GM18499 (cell line): ENCODE data around the gene TMEM35A.
"Not testable (repeated sequence)": the region's sequence is repeated elsewhere in the genome, so short reads cannot be mapped to it uniquely, and the experiment has no call there.

Experiments
- ATAC-seq: cut with Tn5 transposase; IDR thresholded peaks from one replicate; pipeline ENCODE4 v1.9.1; 2021; ENCODE audit warnings: moderate number of reproducible peaks; ENCODE audit not compliant: insufficient read depth, unreplicated experiment

TMEM35A gene, protein sequence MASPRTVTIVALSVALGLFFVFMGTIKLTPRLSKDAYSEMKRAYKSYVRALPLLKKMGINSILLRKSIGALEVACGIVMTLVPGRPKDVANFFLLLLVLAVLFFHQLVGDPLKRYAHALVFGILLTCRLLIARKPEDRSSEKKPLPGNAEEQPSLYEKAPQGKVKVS

DNA sequence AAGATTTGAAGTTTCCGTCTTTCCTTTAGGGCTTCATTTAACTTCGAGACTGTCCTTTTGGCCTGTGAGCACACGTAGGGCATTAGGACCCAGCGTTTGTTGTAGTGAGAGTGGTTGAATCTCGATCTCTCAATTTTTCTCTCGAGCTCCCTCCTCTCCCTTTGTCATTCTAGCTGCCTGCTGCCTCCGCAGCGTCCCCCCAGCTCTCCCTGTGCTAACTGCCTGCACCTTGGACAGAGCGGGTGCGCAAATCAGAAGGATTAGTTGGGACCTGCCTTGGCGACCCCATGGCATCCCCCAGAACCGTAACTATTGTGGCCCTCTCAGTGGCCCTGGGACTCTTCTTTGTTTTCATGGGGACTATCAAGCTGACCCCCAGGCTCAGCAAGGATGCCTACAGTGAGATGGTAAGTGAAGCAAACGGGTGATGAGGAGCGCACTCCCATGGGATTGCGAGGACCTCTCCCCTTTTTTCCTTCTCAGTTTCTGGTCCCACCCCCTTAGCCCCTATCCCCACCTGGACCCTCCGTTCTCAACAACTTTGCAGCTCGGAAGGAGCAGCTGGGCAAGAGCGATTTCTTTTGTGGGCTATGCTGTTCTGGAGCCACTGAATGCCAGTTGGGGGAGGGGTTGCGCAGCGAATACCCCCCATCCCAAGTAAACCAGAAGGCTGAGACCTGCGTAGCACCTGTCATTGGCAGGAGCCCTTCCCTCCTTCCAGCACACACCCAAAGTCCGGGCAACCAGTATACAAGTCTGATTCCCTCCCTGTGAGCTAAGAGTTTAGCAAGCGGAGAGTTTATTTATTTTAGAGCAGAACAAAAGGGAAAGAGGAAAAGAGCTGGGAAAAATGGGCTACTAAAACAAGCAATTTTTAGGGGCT, at the start of gene TMEM35A:
TSS of gene TMEM35A (plus strand) at position 164 of the 883 bp plus-strand sequence. CDS start at position 288, 124 bp downstream.
- no peak for ATAC-seq

DNA sequence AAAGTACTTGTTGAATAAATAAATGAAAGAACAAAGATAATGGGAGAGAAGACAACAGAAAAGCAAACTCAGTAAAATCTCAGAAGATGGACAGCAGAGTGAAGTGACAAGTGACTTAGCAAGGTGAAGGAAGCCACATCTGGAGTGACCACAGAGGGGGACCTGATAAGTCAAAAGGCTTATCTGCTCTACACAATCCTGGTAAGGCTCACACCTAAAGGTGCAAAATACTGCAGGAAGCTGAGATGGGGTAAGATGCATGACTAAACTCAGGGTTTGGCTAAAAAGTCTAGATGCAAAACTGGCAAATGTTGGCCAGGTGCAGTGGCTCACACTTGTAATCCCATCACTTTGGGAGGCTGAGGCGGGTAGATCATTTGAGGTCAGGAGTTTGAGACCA, 49.0 kb upstream of the TMEM35A start:
- no peak for ATAC-seq

DNA sequence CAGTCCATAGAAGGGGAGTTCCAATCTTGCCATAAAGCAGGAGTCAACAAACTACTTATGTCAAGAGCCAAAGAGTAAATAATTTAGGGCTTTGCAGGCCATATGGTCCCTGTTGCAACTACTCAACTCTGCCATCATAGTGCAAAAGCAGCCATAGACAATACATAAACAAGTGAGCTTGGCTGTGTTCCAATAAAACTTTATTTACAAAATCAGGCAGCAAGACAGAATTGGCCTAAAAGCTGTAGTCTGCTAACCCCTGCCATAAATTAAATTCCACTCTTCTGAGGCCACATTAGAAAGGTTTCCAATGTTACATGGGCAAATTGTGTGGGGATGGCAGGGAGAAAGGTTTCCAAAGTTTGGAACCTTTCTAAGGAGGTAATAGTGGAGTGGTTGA, 41.4 kb upstream of the TMEM35A start:
- no peak for ATAC-seq

DNA sequence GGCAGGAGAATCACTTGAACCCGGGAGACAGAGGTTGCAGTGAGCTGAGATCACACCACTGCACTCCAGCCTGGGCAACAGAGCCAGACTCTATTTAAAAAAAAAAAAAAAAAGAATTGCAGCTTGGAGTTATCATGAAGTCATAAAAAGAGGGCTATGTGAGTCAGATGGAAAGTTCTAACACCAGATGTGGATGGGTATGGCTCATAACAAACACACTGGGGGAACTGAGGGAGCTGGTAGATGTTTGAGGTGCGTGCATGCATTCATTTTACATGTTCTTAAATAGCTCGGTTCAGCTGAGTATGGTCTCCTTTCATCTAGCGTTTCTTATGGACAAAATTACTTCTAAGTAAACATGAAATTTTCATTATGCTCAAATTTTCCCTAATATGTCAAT, 38.5 kb upstream of the TMEM35A start:
- no peak for ATAC-seq

DNA sequence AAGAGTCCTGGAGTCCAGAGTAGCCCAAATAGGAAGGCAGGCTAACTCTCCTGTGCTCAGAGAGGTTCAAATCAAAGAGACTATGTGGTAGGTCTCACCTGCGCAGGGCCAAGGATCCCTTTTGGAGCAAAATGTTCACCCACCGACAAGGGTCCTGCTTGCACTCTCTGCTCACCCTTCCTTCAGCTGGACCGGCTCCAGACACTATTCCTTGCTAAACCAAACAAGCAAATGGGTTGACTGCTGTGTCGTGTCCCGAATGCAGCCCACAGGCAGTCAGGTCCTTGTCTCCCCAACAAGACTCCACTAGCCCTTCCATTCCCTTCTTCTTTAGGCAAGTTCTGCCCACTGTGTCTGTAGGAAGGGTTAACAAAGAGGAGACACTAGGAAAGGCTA, 27.5 kb upstream of the TMEM35A start:
- ATAC-seq, result no peak

DNA sequence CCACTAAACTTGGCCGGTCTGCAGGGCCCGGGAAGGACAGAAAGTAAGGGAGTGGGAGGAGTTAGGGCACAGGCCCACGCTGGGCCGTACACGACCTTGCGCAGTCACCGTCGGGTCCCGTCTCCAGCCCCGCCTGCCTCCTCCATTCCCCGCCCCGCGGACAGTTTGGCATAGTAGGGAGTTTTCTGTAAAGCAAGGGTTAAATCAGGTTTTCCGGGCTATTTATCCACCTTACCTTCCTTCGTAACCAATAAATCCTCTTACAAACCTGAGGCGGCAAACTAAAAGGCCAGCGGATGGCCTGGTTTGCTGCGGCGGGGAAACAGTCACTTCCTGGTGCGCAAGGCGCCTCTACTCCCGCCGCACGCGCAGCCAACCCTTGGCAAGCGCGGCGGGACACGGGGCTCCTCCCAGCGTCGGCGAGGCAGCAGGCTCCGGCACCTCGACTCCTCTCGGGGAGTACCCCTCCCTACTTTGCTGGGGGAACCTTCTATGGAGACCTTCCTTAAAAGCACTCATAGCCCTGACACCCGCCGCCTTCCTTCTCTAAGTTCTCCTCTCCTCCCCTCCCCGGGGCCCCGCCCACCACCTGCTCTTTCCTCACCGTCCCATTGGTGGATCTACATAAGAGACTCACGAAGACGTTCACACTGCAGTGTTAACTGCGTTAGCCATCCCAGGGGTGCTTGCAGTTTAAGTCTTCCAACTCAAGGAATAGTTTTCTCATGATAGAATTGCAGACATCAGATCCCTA, 27.0 kb upstream of the TMEM35A start, which contains the start of gene TRMT2B:
TSS of gene TRMT2B (minus strand) at position 563 of the 754 bp plus-strand sequence. CDS start 9,822 bp downstream, outside the sequence.
- ATAC-seq, result peak; percentile 74

DNA sequence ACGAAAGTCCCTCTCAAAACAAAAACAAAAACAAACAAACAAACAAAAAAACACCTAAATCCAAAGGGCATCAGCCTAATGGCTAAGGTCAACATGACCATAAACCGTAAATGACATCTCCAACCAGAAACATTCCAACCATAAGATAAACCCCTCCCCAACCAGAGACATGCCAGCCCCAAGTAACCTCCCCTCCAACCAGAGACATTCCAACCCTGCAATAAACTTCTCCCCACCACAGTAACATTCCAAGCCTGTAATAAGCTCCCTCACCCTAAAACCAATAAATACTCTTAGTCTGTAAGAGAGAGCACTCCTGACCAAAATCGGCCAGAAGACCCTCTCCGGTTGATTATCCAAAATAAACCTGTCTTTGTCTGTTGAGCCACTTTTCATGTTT, 22.1 kb upstream of the TMEM35A start:
- not testable (repeated sequence) for ATAC-seq

DNA sequence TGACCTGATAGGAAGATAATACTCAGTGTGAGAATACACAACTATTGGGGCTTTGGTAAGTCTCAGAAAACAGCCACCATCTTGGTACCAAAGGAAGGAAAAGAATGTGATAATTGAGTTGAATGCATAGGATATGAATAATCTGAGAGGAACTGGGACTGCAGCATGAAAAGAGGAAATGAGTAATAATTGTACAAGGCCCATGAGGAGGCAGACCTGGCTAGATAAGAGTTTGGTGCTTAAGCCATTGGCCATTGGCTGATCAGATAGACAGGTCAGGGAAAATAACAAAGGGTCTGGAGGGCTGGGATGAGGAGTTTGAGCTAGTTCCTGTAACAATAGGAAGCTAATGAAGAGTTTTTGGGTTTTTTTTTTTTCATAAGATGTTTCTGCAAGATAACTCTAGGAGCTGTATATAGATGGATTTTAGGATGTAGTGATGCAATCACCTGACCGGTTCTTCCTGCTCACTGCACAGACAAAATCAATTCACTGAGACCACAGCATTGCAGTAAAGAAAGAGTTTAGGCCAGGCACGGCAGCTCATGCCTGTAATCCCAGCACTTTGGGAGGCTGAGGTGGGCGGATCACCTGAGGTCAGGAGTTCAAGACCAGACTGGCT, 21.5 kb upstream of the TMEM35A start:
- ATAC-seq, result peak; percentile 87

DNA sequence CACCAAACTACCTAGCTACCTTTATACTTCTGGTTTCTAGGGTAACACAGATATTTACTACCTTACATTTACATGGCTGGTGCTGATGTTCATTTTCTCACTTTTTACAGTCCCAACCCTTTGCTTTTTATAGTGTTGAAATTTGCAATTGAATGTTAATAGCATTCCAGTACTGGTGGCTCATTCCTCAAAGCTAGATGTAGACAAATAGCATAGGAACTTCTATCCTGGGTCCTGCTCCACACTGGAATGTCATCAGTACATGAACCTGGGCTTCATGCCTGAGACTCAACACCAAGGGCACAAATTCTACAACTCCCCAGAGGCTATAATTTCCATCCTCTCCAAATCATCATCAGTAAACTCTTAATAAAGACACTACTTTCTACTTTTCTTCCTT, 16.5 kb upstream of the TMEM35A start:
- ATAC-seq, result no peak

DNA sequence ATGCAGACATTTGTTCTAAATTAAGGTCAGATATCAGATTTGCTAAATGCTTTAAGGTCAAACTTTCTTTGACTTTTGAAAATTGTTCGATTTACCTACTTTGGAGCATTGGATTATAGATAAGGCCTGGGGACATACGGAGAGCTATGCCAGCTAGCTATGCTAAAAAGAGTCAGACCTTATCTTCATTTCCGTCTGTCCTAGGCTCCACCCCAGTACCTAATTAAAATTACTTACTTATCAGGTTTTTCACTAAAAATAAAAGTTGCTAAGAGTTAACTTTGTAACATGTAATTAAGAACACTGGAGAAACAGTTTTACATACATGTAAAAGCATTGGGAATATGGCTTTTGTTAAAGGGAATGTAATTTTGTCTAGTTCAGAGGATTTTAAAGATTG, 7.1 kb upstream of the TMEM35A start:
- ATAC-seq, result no peak

DNA sequence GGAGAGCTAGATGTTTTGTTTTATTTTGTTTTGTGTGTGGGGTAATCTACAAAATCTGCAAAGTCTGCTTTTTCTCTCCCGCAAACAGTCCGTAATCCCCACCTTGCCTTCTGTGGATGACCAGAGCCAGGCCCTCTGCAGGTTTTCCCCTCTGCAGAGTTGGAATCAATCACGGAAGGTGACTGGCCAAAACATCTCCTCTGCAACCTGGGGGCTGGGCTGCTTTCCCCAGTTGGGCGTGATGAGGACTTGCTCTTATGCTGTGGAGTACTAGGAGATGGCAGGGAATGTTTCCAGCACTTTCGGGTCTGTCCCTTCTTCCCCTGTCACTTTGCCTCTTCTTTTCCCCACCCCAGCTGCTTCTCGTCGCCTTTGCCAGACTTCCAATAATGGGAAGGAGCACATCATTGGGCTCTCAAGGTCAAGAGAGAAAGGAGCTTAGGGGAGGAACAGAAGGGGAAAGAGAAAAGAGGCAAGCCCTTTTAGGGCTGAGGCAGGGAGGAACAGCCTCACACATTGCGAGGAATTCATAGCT, 1.1 kb downstream of the TMEM35A start:
- ATAC-seq, result no peak

DNA sequence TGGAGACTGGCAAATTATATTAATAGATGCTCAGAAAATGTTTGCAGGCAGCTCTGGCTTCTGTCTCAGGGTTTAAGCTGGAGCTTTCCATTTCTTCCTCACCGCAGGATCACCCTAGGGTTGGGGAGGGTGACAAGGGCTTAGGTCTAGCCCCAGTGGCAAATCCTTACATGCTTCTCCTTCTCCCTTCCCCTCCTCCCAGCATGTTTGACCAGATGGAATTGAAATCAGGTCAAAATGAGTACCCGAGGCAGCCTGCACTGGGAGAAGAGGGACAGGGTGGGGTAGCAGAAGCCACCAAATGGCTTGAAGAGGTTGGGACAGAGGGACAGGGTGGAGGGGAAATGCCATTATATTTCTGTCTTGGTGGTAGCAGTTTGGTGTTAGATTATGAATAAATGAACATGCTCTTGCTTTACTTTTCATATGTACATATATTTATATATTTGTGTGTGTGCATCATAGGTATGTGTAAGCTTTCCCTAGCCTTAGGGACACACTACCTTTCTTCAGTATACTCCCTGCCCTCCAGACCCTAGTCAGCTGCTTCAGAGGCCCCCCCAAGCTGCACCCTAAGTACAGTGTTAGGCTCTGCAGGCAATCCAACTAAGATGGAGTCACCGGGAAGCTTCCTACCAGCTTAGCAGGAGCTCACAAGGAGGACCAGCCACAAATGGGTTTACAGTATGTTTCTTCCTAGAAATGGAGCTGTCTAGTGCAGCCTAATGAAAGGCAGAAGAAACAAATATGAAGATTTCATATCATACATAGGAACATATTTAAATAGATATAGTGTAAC, 1.8 kb downstream of the TMEM35A start:
- ATAC-seq, result no peak

DNA sequence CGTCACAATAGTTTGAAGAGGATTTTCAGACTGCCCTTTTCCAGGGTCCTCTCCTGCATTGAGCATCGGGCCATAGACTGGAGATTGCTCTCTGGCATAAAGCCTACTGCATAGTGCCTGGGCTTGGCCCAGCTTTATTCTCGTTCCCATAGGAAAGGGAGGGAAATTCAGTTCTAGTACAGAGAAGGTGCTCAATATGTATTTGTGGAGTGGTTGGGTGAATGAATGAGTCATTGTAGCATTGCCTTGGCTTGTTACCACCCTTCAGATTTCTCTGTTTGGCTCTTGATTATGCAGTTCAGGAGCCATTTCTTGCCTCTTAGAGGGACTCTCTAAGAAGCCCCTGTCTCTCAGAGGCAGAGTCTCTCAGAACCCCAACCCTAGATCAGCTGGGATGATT, 2.6 kb downstream of the TMEM35A start:
- no peak for ATAC-seq

DNA sequence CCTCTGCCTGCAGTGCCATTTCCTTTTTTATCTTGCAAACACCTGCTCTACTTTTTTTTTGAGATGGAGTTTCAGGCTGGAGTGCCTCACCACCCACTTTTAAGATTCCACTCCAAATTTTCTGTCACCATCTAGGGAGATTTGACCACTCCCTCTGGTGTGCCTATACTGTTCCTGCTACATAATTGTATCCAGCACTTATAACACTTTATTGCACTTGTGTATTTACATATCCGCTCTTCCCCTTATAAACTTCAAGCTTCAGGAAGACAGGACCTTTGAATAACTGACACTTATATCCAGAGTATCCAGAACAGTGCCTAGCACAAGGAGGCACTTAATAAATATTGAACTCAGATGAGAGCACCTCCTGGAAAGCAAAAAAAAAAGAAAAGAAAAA, 13.1 kb downstream of the TMEM35A start:
- no peak for ATAC-seq

DNA sequence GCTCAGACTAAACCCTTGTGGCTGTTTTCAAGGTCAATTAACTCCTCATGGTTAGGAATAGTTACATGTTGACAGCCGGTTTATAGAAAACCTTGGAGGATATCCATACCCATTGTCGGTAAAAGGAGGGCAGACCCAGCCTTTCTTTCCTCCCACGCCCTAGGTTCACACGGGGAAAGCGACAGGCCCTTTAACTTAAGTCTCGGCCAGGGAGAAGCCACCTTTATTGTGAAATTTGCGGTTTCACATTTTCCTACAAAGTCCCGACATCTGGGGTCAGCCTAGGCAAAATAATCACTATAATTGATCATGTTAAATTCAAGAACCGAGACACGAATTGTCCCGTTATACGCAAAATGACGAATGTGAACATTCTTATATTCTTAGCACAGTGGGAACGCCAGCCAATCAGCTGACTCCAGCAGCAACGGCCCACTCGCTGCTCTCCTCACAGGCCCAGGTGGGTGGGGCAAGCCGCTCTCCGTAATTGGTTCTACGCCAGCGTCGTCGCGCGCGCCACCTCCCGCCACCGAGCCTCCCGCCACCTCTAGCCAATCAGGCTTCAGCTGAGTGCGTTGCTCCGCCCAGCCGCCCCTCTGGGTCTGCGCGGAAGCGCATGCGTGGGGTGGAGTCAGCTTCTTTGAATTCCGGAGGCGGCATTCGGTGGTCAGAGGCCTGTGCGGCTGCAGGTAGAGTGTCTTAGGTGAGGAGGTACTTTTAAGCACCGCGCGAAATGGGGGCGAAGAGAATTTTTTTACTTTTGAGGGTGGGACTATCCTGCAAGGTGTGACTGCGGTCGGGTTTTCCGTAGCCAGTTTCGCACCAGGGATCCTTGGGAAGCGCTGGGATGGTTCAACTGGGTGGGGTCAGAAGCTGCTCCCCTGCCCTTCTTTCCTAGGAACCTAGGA, 19.1 kb downstream of the TMEM35A start, which contains the start of gene CENPI:
TSS of gene CENPI (plus strand) at position 659 of the 908 bp plus-strand sequence. CDS start 2,867 bp downstream, outside the sequence.
- peak; percentile 86 for ATAC-seq

DNA sequence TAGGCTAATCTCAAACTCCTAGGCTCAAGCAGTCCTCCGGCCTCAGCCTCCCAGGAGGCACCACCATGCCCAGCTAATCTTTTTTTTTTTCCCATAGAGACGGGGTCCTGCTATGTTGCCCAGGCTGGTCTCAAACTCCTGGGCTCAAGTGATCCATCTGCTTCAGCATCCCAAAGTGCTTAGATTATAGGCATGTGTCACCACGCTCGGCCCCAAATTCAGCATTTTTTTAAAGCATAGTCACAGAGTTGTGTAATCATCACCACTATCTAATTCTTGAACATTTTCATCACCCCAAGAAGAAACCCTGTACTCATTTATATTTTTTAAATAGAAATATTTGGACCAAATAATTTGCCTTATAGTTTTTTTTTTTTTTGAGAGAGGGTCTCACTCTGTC, 29.6 kb downstream of the TMEM35A start:
- ATAC-seq, result no peak

DNA sequence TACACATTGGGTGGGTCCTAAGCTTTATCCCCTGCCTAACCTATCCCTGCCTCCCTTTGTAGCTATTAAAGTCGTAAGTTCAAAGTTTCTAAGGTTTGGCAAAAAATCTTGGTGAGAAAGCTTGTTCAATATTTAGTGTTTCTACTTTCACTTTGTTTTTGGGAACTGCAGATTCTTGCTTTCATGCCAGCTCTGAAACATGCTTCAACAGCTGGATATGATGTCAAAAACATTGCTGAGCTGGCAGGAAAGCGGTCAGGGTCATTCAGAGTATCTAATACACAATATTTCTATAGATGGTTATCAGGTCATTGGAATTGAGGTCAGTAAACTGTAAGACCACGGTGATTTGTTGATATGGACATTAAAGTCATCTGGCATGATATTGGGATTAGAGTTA, 39.0 kb downstream of the TMEM35A start:
- ATAC-seq, result no peak

DNA sequence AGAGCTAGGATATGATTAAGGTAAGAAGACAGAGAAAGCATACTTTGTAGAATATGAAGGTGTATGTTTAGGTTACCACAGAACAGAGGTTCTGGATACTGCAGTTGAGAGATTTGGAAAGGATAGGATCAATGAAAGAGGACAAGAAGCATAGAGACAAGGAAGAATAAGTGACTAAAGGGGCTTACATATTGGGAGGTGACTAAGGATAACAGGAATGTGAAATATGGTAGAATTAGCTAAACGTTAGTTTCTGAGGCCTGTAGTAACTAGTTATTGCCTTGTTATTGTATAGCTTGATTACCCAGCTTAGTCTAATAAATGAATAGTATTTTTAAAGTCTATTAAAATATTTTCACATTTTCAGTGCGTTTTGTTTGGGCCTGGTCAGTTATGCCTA, 57.6 kb downstream of the TMEM35A start:
- no peak for ATAC-seq
